Endothelial cell of umbilical vein (primary cell): ENCODE data around the gene CDK10. TPM values are rescaled to one million over a fixed set of nuclear protein-coding genes. Genes with fewer than 3 reads are reported as not detected.

Experiments used
- BruUV-seq: library from RNA; stranded (reverse); fragments of 400-500 nt; replicated peaks from 2 replicates; lab custom pipeline; 2021; lab: Mats Ljungman, UMichigan
- CTCF ChIA-PET: fragments of 300-600, 350-600 bp; sonication (Branson Sonifier 250); formaldehyde crosslinking; loops from one replicate; lab custom pipeline; 2021; ENCODE audit warnings: antibody characterized with exemption, inconsistent platforms; lab: Charles Lee
- POLR2A ChIA-PET: fragments of 300-600, 350-600 bp; sonication (Branson Sonifier 250); formaldehyde crosslinking; loops from one replicate; lab custom pipeline; 2021; ENCODE audit warnings: antibody characterized with exemption, inconsistent platforms; lab: Charles Lee
- DNase-seq: peaks from one replicate; pipeline ENCODE4 v3.0.0-alpha.2; 2011; ENCODE audit warnings: low read depth, low spot score
- FAIRE-seq: peaks from 2 replicates; lab custom pipeline; 2011; peaks lifted over from hg19 to GRCh38; lab: Jason Lieb, UNC
- H2AFZ ChIP-seq: 2 replicates; pipeline ENCODE4 v1.6.0; 2012; ENCODE audit warnings: low read depth, low read length, control low read depth, inconsistent platforms
- H3K27ac ChIP-seq: 2 replicates; pipeline ENCODE4 v1.5.1; 2011; ENCODE audit warnings: low read depth, mild to moderate bottlenecking, control low read depth, low read length, moderate library complexity; ENCODE audit not compliant: insufficient read depth
- H3K27me3 ChIP-seq, 2 experiments: 2 replicates each; pipeline versions ENCODE4 v1.6.0 to v1.6.1; 2011; ENCODE audit warnings: low read length in 2 of 2, mixed read lengths in 1 of 2; ENCODE audit not compliant: control insufficient read depth in 2 of 2, insufficient read depth in 2 of 2
- H3K36me3 ChIP-seq, 2 experiments: 2 replicates in 1 of 2; 3 replicates in 1 of 2; pipeline ENCODE4 v1.5.1; 2011; ENCODE audit warnings: low read length in 2 of 2, mild to moderate bottlenecking in 1 of 2, moderate library complexity in 1 of 2; ENCODE audit not compliant: control insufficient read depth in 2 of 2, insufficient read depth in 2 of 2; ENCODE audit errors: extremely low read depth in 1 of 2
- H3K4me1 ChIP-seq: 3 replicates; pipeline ENCODE4 v1.5.1; 2011; ENCODE audit warnings: mild to moderate bottlenecking, low read length; ENCODE audit not compliant: control insufficient read depth, insufficient read depth; ENCODE audit errors: extremely low read depth
- H3K4me2 ChIP-seq: 2 replicates; pipeline ENCODE4 v1.6.1; 2011; ENCODE audit warnings: low read length, control low read depth, mixed read lengths; ENCODE audit not compliant: insufficient read depth
- H3K4me3 ChIP-seq, 3 experiments: fragments of 200-600 bp in 1 of 3; sonication (generic), shearing (Covaris generic) in 1 of 3; replicated peaks in 1 of 3; 2 replicates each; pipeline ENCODE4 v1.5.1; 2011 to 2016; ENCODE audit warnings: control low read depth in 3 of 3, low read length in 3 of 3, mild to moderate bottlenecking in 2 of 3, inconsistent platforms in 1 of 3, low read depth in 1 of 3, moderate library complexity in 1 of 3; ENCODE audit not compliant: insufficient read depth in 1 of 3
- H3K79me2 ChIP-seq: 2 replicates; pipeline ENCODE4 v1.6.0; 2012; ENCODE audit warnings: low read length, inconsistent platforms; ENCODE audit not compliant: control insufficient read depth, insufficient read depth
- H3K9ac ChIP-seq: replicated peaks from 2 replicates; pipeline ENCODE3; 2011; ENCODE audit warnings: low read length, control low read depth; ENCODE audit not compliant: insufficient read depth; ENCODE audit errors: extremely low read depth
- H3K9me1 ChIP-seq: replicated peaks from 3 replicates; pipeline ENCODE4 v1.6.0; 2011; ENCODE audit warnings: mild to moderate bottlenecking, low read length; ENCODE audit not compliant: control insufficient read depth, insufficient read depth; ENCODE audit errors: extremely low read depth
- H3K9me3 ChIP-seq: replicated peaks from 2 replicates; pipeline ENCODE4 v1.5.1; 2012; ENCODE audit warnings: low read length, inconsistent platforms; ENCODE audit not compliant: control insufficient read depth, insufficient read depth
- H4K20me1 ChIP-seq: replicated peaks from 2 replicates; pipeline ENCODE3; 2011; ENCODE audit warnings: mild to moderate bottlenecking, low read length; ENCODE audit not compliant: control insufficient read depth, insufficient read depth; ENCODE audit errors: extremely low read depth
- EZH2 ChIP-seq: IDR thresholded peaks from 2 replicates; pipeline ENCODE4 v1.6.1; 2012; ENCODE audit warnings: borderline replicate concordance, low read depth, mild to moderate bottlenecking, moderate library complexity, low read length, inconsistent platforms; ENCODE audit not compliant: severe bottlenecking
- FOS ChIP-seq: IDR thresholded peaks from 2 replicates; pipeline ENCODE4 v1.6.1; 2011; ENCODE audit warnings: mild to moderate bottlenecking, low read length, moderate library complexity, borderline replicate concordance; ENCODE audit not compliant: insufficient read depth
- GATA2 ChIP-seq: IDR thresholded peaks from 2 replicates; pipeline ENCODE4 v1.7.0; 2011; ENCODE audit warnings: low read depth, mild to moderate bottlenecking, moderate library complexity, mixed read lengths, low read length; ENCODE audit not compliant: insufficient read length, insufficient read depth
- JUN ChIP-seq: IDR thresholded peaks from 2 replicates; pipeline ENCODE4 v1.6.1; 2011; ENCODE audit warnings: borderline replicate concordance, low read depth; ENCODE audit not compliant: insufficient read length, insufficient read depth
- MYC ChIP-seq: IDR thresholded peaks from one replicate; pipeline ENCODE4 v1.6.1; 2011; ENCODE audit warnings: mild to moderate bottlenecking, low read depth, low read length
- POLR2A ChIP-seq: IDR thresholded peaks from 2 replicates; pipeline ENCODE4 v1.6.1; 2012; ENCODE audit warnings: low read depth, mild to moderate bottlenecking, control low read depth, low read length
- POLR2AphosphoS5 ChIP-seq: IDR thresholded peaks from 2 replicates; pipeline ENCODE4 v1.6.1; 2012; ENCODE audit warnings: low read depth, mild to moderate bottlenecking, control low read depth, low read length, moderate library complexity; ENCODE audit not compliant: insufficient read depth
- dilution Hi-C: fragments of 300-500 bp; cut with MboI; formaldehyde crosslinking; loops from one replicate; pipeline ENCODE4 v1.15.0; 2019; ENCODE audit warnings: low sequenced_read_pairs; ENCODE audit not compliant: extremely low pct_ligation_motif_present
- intact Hi-C: fragments of 100-400 bp; cut with micrococcal nuclease; formaldehyde crosslinking; loops from one replicate; pipeline ENCODE4 v1.10.0; 2022
- polyA plus RNA-seq, 4 experiments: library from polyadenylated mRNA; depleted of rRNA in 3 of 4; stranded (reverse) in 3 of 4; unstranded in 1 of 4; fragments of >200 nt; gene quantifications; 2 replicates each; pipeline versions ENCODE4 v1.2.1 to v1.2.3, GENCODE V29; 2011 to 2012; ENCODE audit warnings: missing spikeins in 1 of 4
- total RNA-seq: library from RNA; stranded (reverse); gene quantifications from 2 replicates; pipeline ENCODE4 v1.2.3, GENCODE V29; 2021
- TF ChIP-seq, protein P1 (sequence below): IDR thresholded peaks from 2 replicates; pipeline ENCODE4 v1.6.1; 2011; ENCODE audit not compliant: insufficient read depth, insufficient read length
- TF ChIP-seq, protein P2 (sequence below), 2 donors: IDR thresholded peaks; 1 replicate in 1 of 2; 2 replicates in 1 of 2; pipeline ENCODE4 v1.5.1; 2011; ENCODE audit warnings: low read length in 2 of 2, mild to moderate bottlenecking in 2 of 2, moderate library complexity in 2 of 2, control low read depth in 1 of 2, inconsistent platforms in 1 of 2, low read depth in 1 of 2; ENCODE audit not compliant: insufficient read depth in 1 of 2; ENCODE audit errors: extremely low read depth in 1 of 2

Gene CDK10
- total and polyA plus RNA-seq, 2 donors (not counting 3 experiments of a cell fraction or from before 2014, with no cell fraction given) = 74.5 to 99.9 TPM

GRCh38 chr16:89697161-89697615 is 10.7 kb downstream of the CDK10 start:
- Histone ChIP-seq H3K4me1 (peaks cover 9% of the 10 kb centered on the region), H4K20me1 (no peaks in the 10 kb centered on the region), H3K4me2 (no peak overlapping the region), H2AFZ (no peak overlapping the region), H3K36me3 (peaks cover 0 to 24% of the 10 kb centered on the region in 2 experiments), H3K9me1 (no peaks in the 10 kb centered on the region), H3K9me3 (no peaks in the 10 kb centered on the region), H3K27ac (no peak overlapping the region), H3K27me3 (no peaks in the 10 kb centered on the region), H3K9ac (no peak overlapping the region), H3K79me2 (no peaks in the 10 kb centered on the region), H3K4me3 (no peak overlapping the region)
- intact Hi-C loops = no loop called here
- DNase-seq = no peak
- POLR2A ChIA-PET = no interaction called here
- dilution Hi-C loops = no loop called here
- TF ChIP-seq JUN = no peak
- TF ChIP-seq POLR2AphosphoS5 = no peak
- no peak for TF ChIP-seq EZH2
- TF ChIP-seq FOS = no peak
- TF ChIP-seq MYC = no peak
- TF ChIP-seq POLR2A = no peak
- TF ChIP-seq, protein P1, sequence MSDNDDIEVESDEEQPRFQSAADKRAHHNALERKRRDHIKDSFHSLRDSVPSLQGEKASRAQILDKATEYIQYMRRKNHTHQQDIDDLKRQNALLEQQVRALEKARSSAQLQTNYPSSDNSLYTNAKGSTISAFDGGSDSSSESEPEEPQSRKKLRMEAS = no peak
- TF ChIP-seq GATA2 = no peak
- TF ChIP-seq, protein P2, sequence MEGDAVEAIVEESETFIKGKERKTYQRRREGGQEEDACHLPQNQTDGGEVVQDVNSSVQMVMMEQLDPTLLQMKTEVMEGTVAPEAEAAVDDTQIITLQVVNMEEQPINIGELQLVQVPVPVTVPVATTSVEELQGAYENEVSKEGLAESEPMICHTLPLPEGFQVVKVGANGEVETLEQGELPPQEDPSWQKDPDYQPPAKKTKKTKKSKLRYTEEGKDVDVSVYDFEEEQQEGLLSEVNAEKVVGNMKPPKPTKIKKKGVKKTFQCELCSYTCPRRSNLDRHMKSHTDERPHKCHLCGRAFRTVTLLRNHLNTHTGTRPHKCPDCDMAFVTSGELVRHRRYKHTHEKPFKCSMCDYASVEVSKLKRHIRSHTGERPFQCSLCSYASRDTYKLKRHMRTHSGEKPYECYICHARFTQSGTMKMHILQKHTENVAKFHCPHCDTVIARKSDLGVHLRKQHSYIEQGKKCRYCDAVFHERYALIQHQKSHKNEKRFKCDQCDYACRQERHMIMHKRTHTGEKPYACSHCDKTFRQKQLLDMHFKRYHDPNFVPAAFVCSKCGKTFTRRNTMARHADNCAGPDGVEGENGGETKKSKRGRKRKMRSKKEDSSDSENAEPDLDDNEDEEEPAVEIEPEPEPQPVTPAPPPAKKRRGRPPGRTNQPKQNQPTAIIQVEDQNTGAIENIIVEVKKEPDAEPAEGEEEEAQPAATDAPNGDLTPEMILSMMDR (IDR thresholded peaks at IDR 0.05; ENCODE audit: extremely low read depth in 1 of 2, insufficient read depth in 1 of 2, low read depth in 1 of 2, low read length in 2 of 2) = no peak
- FAIRE-seq = no peak
- BruUV-seq = no TSS peak
- CTCF ChIA-PET = interaction anchor here (2.0 kb wide), 1 partner anchor 9 kb away, joined by 5 read pairs; no protein-coding TSS in a partner anchor
